Fibroblast of the conjunctiva (primary cell): ENCODE results near the gene HOXA1.

ENCODE experiments used
- DNase-seq: peaks from one replicate; pipeline ENCODE4 v3.0.0-alpha.2; 2010; ENCODE audit warnings: low read depth

The HOXA1 gene

GRCh38 chr7:27105301-27106031 is 9.7 kb upstream of the HOXA1 start:
- DNase-seq: no peak

GRCh38 chr7:27104341-27105058 is 8.7 kb upstream of the HOXA1 start:
- DNase-seq: no peak

GRCh38 chr7:27103489-27104226 is 7.9 kb upstream of the HOXA1 start:
- no peak for DNase-seq

- DNase-seq: no peak
Observed at GRCh38 chr7:27102581-27103442, 7.0 kb upstream of the HOXA1 start, which contains the start of gene HOXA2. Gene HOXA2 (minus strand): TSS chr7:27102683. CDS start chr7:27102500, 183 bp downstream.

GRCh38 chr7:27101957-27102580 is 6.3 kb upstream of the HOXA1 start:
- DNase-seq: no peak

- no peak for DNase-seq
Observed at GRCh38 chr7:27101171-27101956, 5.6 kb upstream of the HOXA1 start.

- no peak for DNase-seq
Observed at GRCh38 chr7:27100694-27101170, 4.9 kb upstream of the HOXA1 start.

- DNase-seq: no peak
Observed at GRCh38 chr7:27099453-27100370, 3.9 kb upstream of the HOXA1 start.

GRCh38 chr7:27098578-27099451 is 3.0 kb upstream of the HOXA1 start:
- DNase-seq: no peak

GRCh38 chr7:27097686-27098577 is 2.1 kb upstream of the HOXA1 start:
- no peak for DNase-seq

- no peak for DNase-seq
Observed at GRCh38 chr7:27096768-27097514, 1.1 kb upstream of the HOXA1 start.

GRCh38 chr7:27095050-27095896 is 527 bp downstream of the HOXA1 start:
- DNase-seq: no peak

GRCh38 chr7:27094304-27095049 is 1.3 kb downstream of the HOXA1 start:
- DNase-seq: no peak

GRCh38 chr7:27093184-27093895 is 2.5 kb downstream of the HOXA1 start:
- no peak for DNase-seq
